HEK293 (cell line): ENCODE data around the gene CPAMD8.

Source experiments
- CTCF ChIA-PET: fragments of 350-600 bp; formaldehyde crosslinking; extraction: SDS; loops from one replicate; lab custom pipeline; 2021; ENCODE audit warnings: antibody characterized with exemption; lab: Yijun Ruan, JAX
- POLR2A ChIA-PET: fragments of 300-600 bp; formaldehyde crosslinking; extraction: SDS; loops from one replicate; lab custom pipeline; 2020; ENCODE audit warnings: antibody characterized with exemption, inconsistent platforms; lab: Yijun Ruan, JAX
- H3K27ac ChIP-seq: fragments of 200-500 bp; sonication (Bioruptor generic); 2 replicates; pipeline ENCODE4 v1.5.1; 2014; ENCODE audit warnings: low read depth, low read length, control low read depth, inconsistent platforms; ENCODE audit errors: extremely low read depth
- H3K36me3 ChIP-seq, 2 experiments: fragments of 200-500 bp in 1 of 2; sonication (Bioruptor generic) in 1 of 2; 1 replicate in 1 of 2; 2 replicates in 1 of 2; pipeline ENCODE4 v1.5.1; 2014 to 2017; ENCODE audit warnings: inconsistent platforms in 2 of 2, low read length in 2 of 2; ENCODE audit not compliant: control insufficient read depth in 2 of 2, insufficient read depth in 1 of 2
- H3K4me1 ChIP-seq: fragments of 200-500 bp; sonication (Bioruptor generic); 2 replicates; pipeline ENCODE4 v1.5.1; 2014; ENCODE audit warnings: mild to moderate bottlenecking, low read length, inconsistent platforms; ENCODE audit not compliant: control insufficient read depth, insufficient read depth
- H3K4me3 ChIP-seq: 2 replicates; pipeline ENCODE4 v1.5.1; 2011; ENCODE audit warnings: low read depth, mild to moderate bottlenecking, control low read depth, low read length, moderate library complexity
- H3K9me3 ChIP-seq: fragments of 200-500 bp; sonication (Bioruptor generic); 2 replicates; pipeline ENCODE4 v1.5.1; 2014; ENCODE audit warnings: low read depth, low read length, inconsistent platforms; ENCODE audit not compliant: control insufficient read depth, insufficient read depth
- BCL11A ChIP-seq: fragments of 450-650 bp; formaldehyde crosslinking; IDR thresholded peaks from 2 replicates; pipeline ENCODE4 v1.5.1; 2016; ENCODE audit warnings: low read depth, missing biosample characterization, missing genetic modification characterization
- GFI1B ChIP-seq: fragments of 450-650 bp; formaldehyde crosslinking; IDR thresholded peaks from 2 replicates; pipeline ENCODE4 v1.5.1; 2016; ENCODE audit warnings: missing biosample characterization, missing genetic modification characterization
- GLI4 ChIP-seq: fragments of 450-650 bp; formaldehyde crosslinking; IDR thresholded peaks from 2 replicates; pipeline ENCODE4 v1.5.1; 2016; ENCODE audit warnings: missing biosample characterization, missing genetic modification characterization
- GLIS1 ChIP-seq: fragments of 450-650 bp; formaldehyde crosslinking; IDR thresholded peaks from 2 replicates; pipeline ENCODE4 v1.5.1; 2016; ENCODE audit warnings: missing biosample characterization, missing genetic modification characterization
- GLIS2 ChIP-seq: fragments of 450-650 bp; formaldehyde crosslinking; IDR thresholded peaks from 2 replicates; pipeline ENCODE4 v1.5.1; 2016; ENCODE audit warnings: missing biosample characterization, missing genetic modification characterization
- KLF1 ChIP-seq: fragments of 450-650 bp; formaldehyde crosslinking; IDR thresholded peaks from 2 replicates; pipeline ENCODE4 v1.5.1; 2016; ENCODE audit warnings: missing biosample characterization, missing genetic modification characterization
- KLF8 ChIP-seq: fragments of 450-650 bp; formaldehyde crosslinking; IDR thresholded peaks from 2 replicates; pipeline ENCODE4 v1.5.1; 2016; ENCODE audit warnings: missing biosample characterization, missing genetic modification characterization
- PRDM2 ChIP-seq: fragments of 450-650 bp; formaldehyde crosslinking; IDR thresholded peaks from 2 replicates; pipeline ENCODE4 v1.5.1; 2016; ENCODE audit warnings: missing biosample characterization, missing genetic modification characterization, borderline replicate concordance
- REPIN1 ChIP-seq: fragments of 450-650 bp; formaldehyde crosslinking; IDR thresholded peaks from 2 replicates; pipeline ENCODE4 v1.5.1; 2017; ENCODE audit warnings: missing biosample characterization, missing genetic modification characterization, low read depth
- SP2 ChIP-seq: fragments of 450-650 bp; formaldehyde crosslinking; IDR thresholded peaks from 2 replicates; pipeline ENCODE4 v1.5.1; 2016; ENCODE audit warnings: missing biosample characterization, missing genetic modification characterization
- SP3 ChIP-seq: fragments of 450-650 bp; formaldehyde crosslinking; IDR thresholded peaks from 2 replicates; pipeline ENCODE4 v1.5.1; 2016; ENCODE audit warnings: missing biosample characterization, missing genetic modification characterization
- ZBTB48 ChIP-seq: fragments of 450-650 bp; formaldehyde crosslinking; IDR thresholded peaks from 2 replicates; pipeline ENCODE4 v1.5.1; 2016; ENCODE audit warnings: missing biosample characterization, missing genetic modification characterization
- ZBTB49 ChIP-seq: fragments of 450-650 bp; formaldehyde crosslinking; IDR thresholded peaks from 2 replicates; pipeline ENCODE4 v1.5.1; 2016; ENCODE audit warnings: missing biosample characterization, missing genetic modification characterization, low read depth
- ZBTB7A ChIP-seq: fragments of 450-650 bp; formaldehyde crosslinking; IDR thresholded peaks from 2 replicates; pipeline ENCODE4 v1.5.1; 2016; ENCODE audit warnings: low read depth, missing biosample characterization, missing genetic modification characterization
- ZBTB8A ChIP-seq: fragments of 450-650 bp; formaldehyde crosslinking; IDR thresholded peaks from 2 replicates; pipeline ENCODE4 v1.5.1; 2016; ENCODE audit warnings: missing biosample characterization, missing genetic modification characterization
- ZNF133 ChIP-seq: fragments of 450-650 bp; formaldehyde crosslinking; IDR thresholded peaks from 2 replicates; pipeline ENCODE4 v1.5.1; 2016; ENCODE audit warnings: missing biosample characterization, missing genetic modification characterization
- ZNF24 ChIP-seq: fragments of 450-650 bp; formaldehyde crosslinking; IDR thresholded peaks from 2 replicates; pipeline ENCODE4 v1.5.1; 2016; ENCODE audit warnings: missing biosample characterization, missing genetic modification characterization
- ZNF324 ChIP-seq: fragments of 450-650 bp; formaldehyde crosslinking; IDR thresholded peaks from 2 replicates; pipeline ENCODE4 v1.5.1; 2016; ENCODE audit warnings: missing biosample characterization, missing genetic modification characterization
- ZNF335 ChIP-seq: fragments of 450-650 bp; formaldehyde crosslinking; conservative IDR thresholded peaks from 2 replicates; pipeline ENCODE4 v1.5.1; 2016; ENCODE audit warnings: missing biosample characterization, missing genetic modification characterization
- ZNF341 ChIP-seq: fragments of 450-650 bp; formaldehyde crosslinking; IDR thresholded peaks from 2 replicates; pipeline ENCODE4; 2016; ENCODE audit warnings: low read depth, missing biosample characterization, missing genetic modification characterization
- ZNF350 ChIP-seq: fragments of 450-650 bp; formaldehyde crosslinking; IDR thresholded peaks from 2 replicates; pipeline ENCODE4 v1.5.0; 2017; ENCODE audit warnings: missing biosample characterization, mild to moderate bottlenecking, missing genetic modification characterization
- ZNF514 ChIP-seq: fragments of 450-650 bp; formaldehyde crosslinking; IDR thresholded peaks from 2 replicates; pipeline ENCODE4 v1.5.1; 2016; ENCODE audit warnings: missing biosample characterization, missing genetic modification characterization
- ZNF585B ChIP-seq: fragments of 450-650 bp; formaldehyde crosslinking; IDR thresholded peaks from 2 replicates; pipeline ENCODE4 v1.5.1; 2016; ENCODE audit warnings: missing biosample characterization, missing genetic modification characterization
- TF ChIP-seq, protein P1 (sequence below): fragments of 450-650 bp; IDR thresholded peaks from 2 replicates; pipeline ENCODE4 v1.5.1; 2018; ENCODE audit warnings: missing biosample characterization, mild to moderate bottlenecking, missing genetic modification characterization

CPAMD8 gene

DNA sequence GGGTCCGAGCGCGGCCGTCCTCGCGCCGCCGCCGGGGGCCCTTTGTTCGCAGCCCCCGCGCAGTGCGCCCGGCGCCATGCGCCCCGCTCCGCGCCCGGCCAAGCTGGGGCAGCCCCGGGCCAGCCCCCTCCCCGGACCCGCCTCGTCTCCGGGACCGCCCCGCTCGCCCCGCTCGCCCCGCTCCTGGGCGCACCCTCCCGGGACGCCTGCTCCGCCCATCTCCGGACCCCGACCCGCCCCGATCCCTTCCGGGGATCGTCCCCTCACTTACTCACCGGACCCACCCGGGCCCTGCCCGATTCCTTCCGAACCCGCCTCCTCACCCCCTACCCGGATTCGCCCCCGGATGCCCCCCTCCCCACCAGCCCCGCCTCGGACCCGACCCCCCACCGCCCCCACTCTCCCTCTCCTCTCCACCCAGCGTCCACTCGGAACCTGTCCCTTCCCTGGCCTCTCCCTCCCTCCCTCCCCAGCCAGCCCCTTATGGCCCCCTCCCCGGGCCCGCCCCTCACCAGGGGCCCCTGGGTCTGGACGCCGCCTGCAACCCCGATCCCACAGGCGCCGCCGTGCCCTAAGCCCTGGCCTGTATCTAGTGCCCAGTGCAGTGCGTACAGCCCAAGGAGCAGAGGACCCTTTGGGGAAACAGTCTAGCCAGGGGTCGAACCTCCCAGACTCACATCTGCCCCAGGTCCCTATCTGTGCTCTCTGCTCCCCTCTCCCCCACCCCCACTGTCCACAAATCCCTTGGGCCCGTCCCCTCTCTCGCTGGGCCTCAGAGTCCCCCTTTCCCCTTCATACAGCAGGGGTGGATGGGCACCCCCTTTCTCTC is at the start of gene CPAMD8:
CPAMD8 (minus strand) TSS at position 105 of the 829 bp plus-strand sequence. CDS start 168 bp downstream, outside the sequence.
- Histone ChIP-seq H3K4me1 (no peaks in the 10 kb centered on the region), H3K36me3 (no peaks in the 10 kb centered on the region), H3K9me3 (no peaks in the 10 kb centered on the region), H3K27ac (no peak within 1 kb of the TSS), H3K4me3 (peak within 1 kb of the TSS; percentile 21)
- ChIA-PET POLR2A (no interaction called here), CTCF (interaction anchor here (0.6 kb wide), 1 partner anchor 241 kb away, joined by 5 read pairs; no protein-coding TSS in a partner anchor)
- TF ChIP-seq ZBTB49 (tag by site-specific recombination): no peak
- peak; percentile 28; the same call in 1 of the 2 replicates for TF ChIP-seq SP3 (tag by site-specific recombination)
- TF ChIP-seq ZNF514: no peak
- TF ChIP-seq SP2 (tag by site-specific recombination): 0 out of 2 replicates have a peak, but pooled peaks have one; percentile 22
- no peak for TF ChIP-seq ZNF350 (tag by site-specific recombination)
- no peak for TF ChIP-seq GFI1B
- TF ChIP-seq PRDM2 (tag by site-specific recombination): no peak
- peak; percentile 74 for TF ChIP-seq KLF1 (tag by site-specific recombination)
- TF ChIP-seq, protein P1, sequence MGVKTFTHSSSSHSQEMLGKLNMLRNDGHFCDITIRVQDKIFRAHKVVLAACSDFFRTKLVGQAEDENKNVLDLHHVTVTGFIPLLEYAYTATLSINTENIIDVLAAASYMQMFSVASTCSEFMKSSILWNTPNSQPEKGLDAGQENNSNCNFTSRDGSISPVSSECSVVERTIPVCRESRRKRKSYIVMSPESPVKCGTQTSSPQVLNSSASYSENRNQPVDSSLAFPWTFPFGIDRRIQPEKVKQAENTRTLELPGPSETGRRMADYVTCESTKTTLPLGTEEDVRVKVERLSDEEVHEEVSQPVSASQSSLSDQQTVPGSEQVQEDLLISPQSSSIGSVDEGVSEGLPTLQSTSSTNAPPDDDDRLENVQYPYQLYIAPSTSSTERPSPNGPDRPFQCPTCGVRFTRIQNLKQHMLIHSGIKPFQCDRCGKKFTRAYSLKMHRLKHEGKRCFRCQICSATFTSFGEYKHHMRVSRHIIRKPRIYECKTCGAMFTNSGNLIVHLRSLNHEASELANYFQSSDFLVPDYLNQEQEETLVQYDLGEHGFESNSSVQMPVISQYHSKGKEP: no peak

DNA sequence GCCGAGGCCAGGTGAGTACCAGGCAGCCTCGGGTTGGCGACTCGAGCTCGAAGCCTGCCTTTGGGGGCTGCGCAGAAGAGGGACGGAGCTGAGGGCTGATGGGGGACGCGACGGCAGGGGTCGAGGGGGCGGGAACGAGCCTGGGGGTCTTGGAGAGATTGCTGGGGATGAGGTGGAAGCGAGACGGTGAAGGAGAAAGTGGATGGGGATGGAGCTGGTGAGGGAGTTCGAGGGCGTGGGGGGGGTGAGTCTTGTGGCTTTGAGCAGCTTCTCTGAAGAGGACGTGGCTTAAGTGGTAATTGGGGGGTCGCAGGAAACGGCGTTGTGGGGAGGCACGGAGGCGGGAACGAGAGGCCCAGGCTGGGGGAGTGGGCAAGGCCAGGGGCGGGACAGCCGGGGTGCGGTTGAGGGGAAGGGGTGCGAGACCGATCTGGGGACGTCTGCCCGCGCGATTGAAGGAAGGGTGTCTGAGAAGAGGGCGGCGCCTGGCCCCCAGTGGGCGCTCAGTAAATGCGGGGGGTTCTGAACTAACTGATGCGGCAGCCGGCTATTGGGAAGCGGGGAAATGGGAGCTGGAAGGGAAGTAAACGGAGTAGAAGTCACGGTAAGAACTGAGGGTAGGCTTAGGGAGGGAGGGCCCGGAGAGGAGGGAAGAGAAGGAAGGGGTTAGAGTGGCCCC is 49.4 kb upstream of the CPAMD8 start:
- Histone ChIP-seq H3K4me1 (peaks cover 8% of the 10 kb centered on the region), H3K4me3 (peak overlapping the region; percentile 96), H3K27ac (peak overlapping the region; percentile 68; the same call in 1 of the 2 replicates), H3K9me3 (no peaks in the 10 kb centered on the region), H3K36me3 (peaks cover 12 to 26% of the 10 kb centered on the region in 2 experiments; a peak in 2 of 3 replicates)
- ChIA-PET POLR2A (interaction anchor here (0.5 to 2.3 kb wide), 10 partner anchors 9 to 816 kb away, joined by 3 to 9 read pairs (median 5); partner anchors contain the start of genes MRPL34, OCEL1 and USE1), CTCF (interaction anchor here (0.5 to 1.3 kb wide), 3 partner anchors 44 to 191 kb away, joined by 3 to 6 read pairs (median 4); partner anchors contain the start of gene BABAM1)
- TF ChIP-seq GLIS2 (tag by site-specific recombination) (peak; percentile 98), ZNF24 (tag by site-specific recombination) (no peak), BCL11A (tag by site-specific recombination) (no peak), ZNF585B (tag by site-specific recombination) (no peak), ZNF324 (tag by site-specific recombination) (0 out of 2 replicates have a peak, but pooled peaks have one; percentile 35), ZNF335 (tag by site-specific recombination) (no peak), ZBTB48 (tag by site-specific recombination) (peak; percentile 76; the same call in 1 of the 2 replicates), ZNF133 (tag by site-specific recombination) (0 out of 2 replicates have a peak, but pooled peaks have one; percentile 12), KLF8 (peak; percentile 50; the same call in 1 of the 2 replicates), ZNF341 (tag by site-specific recombination) (peak; percentile 58; the same call in 1 of the 2 replicates), GLI4 (0 out of 2 replicates have a peak, but pooled peaks have one; percentile 79), ZBTB8A (tag by site-specific recombination) (peak; percentile 72), ZBTB7A (tag by site-specific recombination) (peak; percentile 96), GLIS1 (tag by site-specific recombination) (peak; percentile 70), REPIN1 (tag by site-specific recombination) (no peak)
